Liver (tissue), 9 donors: ENCODE measurements around the gene KCNJ12. TPM values are rescaled to one million over a fixed set of nuclear protein-coding genes. Genes with fewer than 3 reads are reported as not detected.

ENCODE experiments used
- DNase-seq: peaks from one replicate; pipeline ENCODE4 v3.0.0-alpha.2; 2017; ENCODE audit warnings: low spot score
- H3K27ac ChIP-seq, 2 donors: one replicate each; pipeline ENCODE4 v1.7.0; 2013; ENCODE audit warnings: inconsistent platforms in 2 of 2, low read length in 2 of 2, control low read depth in 1 of 2, low read depth in 1 of 2, mild to moderate bottlenecking in 1 of 2
- H3K27me3 ChIP-seq, 4 donors: one replicate each; pipeline versions ENCODE4 v1.6.1 to v1.7.0; 2013; ENCODE audit warnings: low read length in 3 of 4, inconsistent platforms in 1 of 4, mild to moderate bottlenecking in 1 of 4, moderate library complexity in 1 of 4; ENCODE audit not compliant: control insufficient read depth in 4 of 4, insufficient read depth in 4 of 4
- H3K36me3 ChIP-seq, 4 donors: one replicate each; pipeline versions ENCODE4 v1.6.1 to v1.7.0; 2013; ENCODE audit warnings: low read length in 3 of 4, mild to moderate bottlenecking in 3 of 4, low read depth in 1 of 4, moderate library complexity in 1 of 4; ENCODE audit not compliant: control insufficient read depth in 4 of 4, insufficient read depth in 3 of 4
- H3K4me1 ChIP-seq, 4 donors: one replicate each; pipeline versions ENCODE4 v1.6.1 to v1.7.0; 2013; ENCODE audit warnings: low read length in 3 of 4, mild to moderate bottlenecking in 3 of 4, moderate library complexity in 1 of 4; ENCODE audit not compliant: control insufficient read depth in 4 of 4, insufficient read depth in 4 of 4
- H3K4me3 ChIP-seq, 3 donors: one replicate each; pipeline versions ENCODE4 v1.6.1 to v1.7.0; 2013; ENCODE audit warnings: low read length in 3 of 3, control low read depth in 1 of 3, low read depth in 1 of 3, mild to moderate bottlenecking in 1 of 3
- H3K9ac ChIP-seq, 2 donors: one replicate each; pipeline ENCODE4 v1.7.0; 2013; ENCODE audit warnings: low read length in 2 of 2, mild to moderate bottlenecking in 2 of 2, moderate library complexity in 2 of 2, control low read depth in 1 of 2, low read depth in 1 of 2
- H3K9me3 ChIP-seq, 4 donors: one replicate each; pipeline versions ENCODE4 v1.6.1 to v1.7.0; 2013; ENCODE audit warnings: low read length in 3 of 4; ENCODE audit not compliant: control insufficient read depth in 4 of 4
- CTCF ChIP-seq: fragments of 150-350 bp; IDR thresholded peaks from 2 replicates; pipeline ENCODE4 v1.5.1; 2017; ENCODE audit warnings: improper control_type of control experiment, low read depth, low read length; ENCODE audit not compliant: missing input control
- EGR1 ChIP-seq, 2 donors: IDR thresholded peaks; 2 replicates each; pipeline ENCODE4 v1.6.1; 2016 to 2018; ENCODE audit warnings: antibody characterized with exemption in 2 of 2, low read depth in 2 of 2
- HNF4A ChIP-seq, 2 donors: conservative IDR thresholded peaks; 2 replicates each; pipeline ENCODE4 v1.6.1; 2016; ENCODE audit warnings: antibody characterized with exemption in 2 of 2, mild to moderate bottlenecking in 2 of 2
- JUND ChIP-seq, 2 donors: IDR thresholded peaks; 2 replicates each; pipeline ENCODE4 v1.6.1; 2016; ENCODE audit warnings: antibody characterized with exemption in 2 of 2
- REST ChIP-seq: IDR thresholded peaks from 2 replicates; pipeline ENCODE4 v1.6.1; 2016; ENCODE audit warnings: antibody characterized with exemption, mild to moderate bottlenecking
- RXRA ChIP-seq, 2 donors: IDR thresholded peaks; 2 replicates each; pipeline ENCODE4 v1.6.1; 2017 to 2018; ENCODE audit warnings: antibody characterized with exemption in 2 of 2, mild to moderate bottlenecking in 1 of 2
- SP1 ChIP-seq: IDR thresholded peaks from 2 replicates; pipeline ENCODE4 v1.6.1; 2018; ENCODE audit warnings: antibody characterized with exemption, mild to moderate bottlenecking
- TAF1 ChIP-seq: conservative IDR thresholded peaks from 2 replicates; pipeline ENCODE4 v1.6.1; 2016; ENCODE audit warnings: antibody characterized with exemption, mild to moderate bottlenecking
- YY1 ChIP-seq: IDR thresholded peaks from 2 replicates; pipeline ENCODE4 v1.6.1; 2016; ENCODE audit warnings: antibody characterized with exemption, mild to moderate bottlenecking
- WGBS: extraction: QIAGEN DNeasy Blood & Tissue Kit; methylation state at CpG from one replicate; pipeline ENCODE4 v1.1.7; 2013; 5-methylcytosine and 5-hydroxymethylcytosine counted together
- polyA plus RNA-seq, 2 donors: library from polyadenylated mRNA; stranded (reverse) in 1 of 2; unstranded in 1 of 2; fragments of 200-250 nt in 1 of 2; fragments of >200 nt in 1 of 2; fragmentation: Nextera tagmentation in 1 of 2; extraction: Ambion mirVana in 1 of 2; gene quantifications; one replicate each; pipeline versions ENCODE4 v1.2.1 to v1.2.3, GENCODE V29; 2013 to 2015
- total RNA-seq, 2 donors: library from RNA; depleted of rRNA; stranded (reverse); fragments of >200 nt; gene quantifications; one replicate each; pipeline ENCODE4 v1.2.3, GENCODE V29; 2014
- TF ChIP-seq, protein P1 (sequence below): IDR thresholded peaks from 2 replicates; pipeline ENCODE4 v1.6.1; 2016; ENCODE audit warnings: antibody characterized with exemption
- TF ChIP-seq, protein P2 (sequence below): IDR thresholded peaks from 2 replicates; pipeline ENCODE4 v1.6.1; 2016; ENCODE audit warnings: antibody characterized with exemption
- donor health status: healthy.
- donor health status: healthy.
- donor health status: healthy.
- donor health status: healthy.
- donor health status: healthy.

KCNJ12 gene
- total and polyA plus RNA-seq, 4 donors, result 0.25 to 0.67 (median 0.38) TPM

GRCh38 chr17:21467739-21468490, 91.8 kb downstream of the KCNJ12 start:
- Histone ChIP-seq H3K4me1 (peaks cover 0 to 6% (median 0%) of the 10 kb centered on the region in 4 donors), H3K4me3 (no peak overlapping the region), H3K27ac (no peak overlapping the region), H3K27me3 (no peaks in the 10 kb centered on the region), H3K9ac (no peak overlapping the region), H3K36me3 (no peaks in the 10 kb centered on the region), H3K9me3 (no peaks in the 10 kb centered on the region)
- 89% methylated on average over 13 of the region's 13 CpGs for WGBS
- DNase-seq, result no peak
- TF ChIP-seq TAF1, result no peak
- TF ChIP-seq EGR1 (IDR thresholded peaks at IDR 0.05; ENCODE audit: low read depth in 2 of 2), result no peak
- TF ChIP-seq RXRA (IDR thresholded peaks at IDR 0.05), result no peak
- no peak for TF ChIP-seq REST
- no peak for TF ChIP-seq JUND (IDR thresholded peaks at IDR 0.05)
- TF ChIP-seq YY1, result no peak
- TF ChIP-seq HNF4A (conservative IDR thresholded peaks at IDR 0.05), result no peak
- TF ChIP-seq, protein P1, sequence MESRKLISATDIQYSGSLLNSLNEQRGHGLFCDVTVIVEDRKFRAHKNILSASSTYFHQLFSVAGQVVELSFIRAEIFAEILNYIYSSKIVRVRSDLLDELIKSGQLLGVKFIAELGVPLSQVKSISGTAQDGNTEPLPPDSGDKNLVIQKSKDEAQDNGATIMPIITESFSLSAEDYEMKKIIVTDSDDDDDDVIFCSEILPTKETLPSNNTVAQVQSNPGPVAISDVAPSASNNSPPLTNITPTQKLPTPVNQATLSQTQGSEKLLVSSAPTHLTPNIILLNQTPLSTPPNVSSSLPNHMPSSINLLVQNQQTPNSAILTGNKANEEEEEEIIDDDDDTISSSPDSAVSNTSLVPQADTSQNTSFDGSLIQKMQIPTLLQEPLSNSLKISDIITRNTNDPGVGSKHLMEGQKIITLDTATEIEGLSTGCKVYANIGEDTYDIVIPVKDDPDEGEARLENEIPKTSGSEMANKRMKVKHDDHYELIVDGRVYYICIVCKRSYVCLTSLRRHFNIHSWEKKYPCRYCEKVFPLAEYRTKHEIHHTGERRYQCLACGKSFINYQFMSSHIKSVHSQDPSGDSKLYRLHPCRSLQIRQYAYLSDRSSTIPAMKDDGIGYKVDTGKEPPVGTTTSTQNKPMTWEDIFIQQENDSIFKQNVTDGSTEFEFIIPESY, result no peak
- TF ChIP-seq SP1, result no peak
- TF ChIP-seq, protein P2, sequence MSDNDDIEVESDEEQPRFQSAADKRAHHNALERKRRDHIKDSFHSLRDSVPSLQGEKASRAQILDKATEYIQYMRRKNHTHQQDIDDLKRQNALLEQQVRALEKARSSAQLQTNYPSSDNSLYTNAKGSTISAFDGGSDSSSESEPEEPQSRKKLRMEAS, result no peak
- TF ChIP-seq CTCF, result no peak

Other genes starting within 250 kb of the KCNJ12 start
- gene DHRS7B, start 249.4 kb upstream of the KCNJ12 start, total RNA-seq, result 10 to 100 TPM; 18.3 to 21.9 TPM
- gene DHRS7B, start 249.4 kb upstream of the KCNJ12 start, polyA plus RNA-seq, result 10 to 100 TPM; 14.3 to 19.1 TPM
- gene TMEM11, start 162.2 kb upstream of the KCNJ12 start, total RNA-seq, result 10 to 100 TPM in 1 of 2 donors, 1 to 10 TPM in 1; 9.3 to 10.2 TPM
- 10 to 100 TPM; 13.0 to 20.8 TPM for gene TMEM11, start 162.2 kb upstream of the KCNJ12 start, polyA plus RNA-seq
- gene NATD1, start 122.9 kb upstream of the KCNJ12 start, total RNA-seq, result 10 to 100 TPM in 1 of 2 donors, 1 to 10 TPM in 1; 2.1 to 24.5 TPM
- 1 to 10 TPM; 1.4 to 3.8 TPM for gene NATD1, start 122.9 kb upstream of the KCNJ12 start, polyA plus RNA-seq
- 10 to 100 TPM; 21.6 to 88.4 TPM for gene MAP2K3, start 91.6 kb upstream of the KCNJ12 start, total RNA-seq
- 10 to 100 TPM; 30.0 to 31.0 TPM for gene MAP2K3, start 91.6 kb upstream of the KCNJ12 start, polyA plus RNA-seq